Gastrocnemius medialis (tissue), 4 donors: ENCODE results near the gene AQP9. TPM values are rescaled to one million over a fixed set of nuclear protein-coding genes. Genes with fewer than 3 reads are reported as not detected.

ENCODE experiments used
- ATAC-seq, 2 donors: fragments of 150-250 bp; one replicate each; pipeline ENCODE4 v1.9.1; 2016
- DNase-seq, 2 donors: peaks; one replicate each; pipeline ENCODE4 v3.0.0-alpha.2; 2019
- H3K27ac ChIP-seq, 4 donors: fragments of 200-600 bp; sonication (generic); 1 replicate in 1 of 4; 2 replicates in 3 of 4; pipeline ENCODE4 v1.5.1; 2016 to 2018; ENCODE audit warnings: mild to moderate bottlenecking in 2 of 4, moderate library complexity in 1 of 4
- H3K27me3 ChIP-seq, 3 donors: fragments of 200-600 bp; sonication (generic) in 2 of 3; 1 replicate in 1 of 3; 2 replicates in 2 of 3; pipeline versions ENCODE4 v1.5.1 to v1.6.0; 2016 to 2019; ENCODE audit warnings: mild to moderate bottlenecking in 1 of 3, moderate library complexity in 1 of 3
- H3K36me3 ChIP-seq, 2 donors: fragments of 200-600 bp; sonication (generic) in 1 of 2; one replicate each; pipeline ENCODE4 v1.5.1; 2017 to 2018
- H3K4me1 ChIP-seq, 2 donors: fragments of 200-600 bp; sonication (generic) in 1 of 2; one replicate each; pipeline ENCODE4 v1.5.1; 2016 to 2017; ENCODE audit warnings: mild to moderate bottlenecking in 2 of 2
- H3K4me3 ChIP-seq, 4 donors: fragments of 200-600 bp; sonication (generic) in 3 of 4; 1 replicate in 1 of 4; 2 replicates in 3 of 4; pipeline ENCODE4 v1.5.1; 2016 to 2019; ENCODE audit warnings: mild to moderate bottlenecking in 2 of 4
- H3K9me3 ChIP-seq, 3 donors: fragments of 200-600 bp; sonication (generic) in 2 of 3; 1 replicate in 1 of 3; 2 replicates in 2 of 3; pipeline ENCODE4 v1.5.1; 2016 to 2019
- POLR2A ChIP-seq, 2 donors: fragments of 450-650 bp; IDR thresholded peaks; one replicate each; pipeline ENCODE4 v1.6.1; 2017; ENCODE audit warnings: antibody characterized with exemption in 2 of 2, mild to moderate bottlenecking in 2 of 2, moderate library complexity in 2 of 2
- in situ Hi-C, 4 donors: fragments of 200-750 bp; cut with MboI; loops; one replicate each; pipeline versions ENCODE4 v1.15.0 to v1.8.0; 2017; ENCODE audit warnings: low sequenced_read_pairs in 4 of 4
- intact Hi-C: fragments of 100-400 bp; cut with DNase I; formaldehyde crosslinking; loops from one replicate; pipeline ENCODE4 v1.15.1; 2023; ENCODE audit warnings: low total_unique reads
- total RNA-seq, 4 donors: library from RNA; depleted of rRNA; stranded (reverse); fragments of >200 nt; gene quantifications; one replicate each; pipeline versions ENCODE4 v1.1.0 to v1.2.3, GENCODE V29; 2016
- TF ChIP-seq, protein P1 (sequence below), 5 experiments: fragments of 450-650 bp in 3 of 5; fragments of 200-600 bp in 2 of 5; sonication (generic) in 2 of 5; IDR thresholded peaks in 4 of 5; conservative IDR thresholded peaks in 1 of 5; 1 replicate in 4 of 5; 2 replicates in 1 of 5; pipeline ENCODE4 v1.5.1; 2016 to 2019; ENCODE audit warnings: antibody characterized with exemption in 5 of 5, mild to moderate bottlenecking in 3 of 5, moderate library complexity in 3 of 5

The AQP9 gene
- total RNA-seq, 4 donors from 2014 or later, result 0.52 to 1.2 (median 1.1) TPM; not detected in 1

DNA sequence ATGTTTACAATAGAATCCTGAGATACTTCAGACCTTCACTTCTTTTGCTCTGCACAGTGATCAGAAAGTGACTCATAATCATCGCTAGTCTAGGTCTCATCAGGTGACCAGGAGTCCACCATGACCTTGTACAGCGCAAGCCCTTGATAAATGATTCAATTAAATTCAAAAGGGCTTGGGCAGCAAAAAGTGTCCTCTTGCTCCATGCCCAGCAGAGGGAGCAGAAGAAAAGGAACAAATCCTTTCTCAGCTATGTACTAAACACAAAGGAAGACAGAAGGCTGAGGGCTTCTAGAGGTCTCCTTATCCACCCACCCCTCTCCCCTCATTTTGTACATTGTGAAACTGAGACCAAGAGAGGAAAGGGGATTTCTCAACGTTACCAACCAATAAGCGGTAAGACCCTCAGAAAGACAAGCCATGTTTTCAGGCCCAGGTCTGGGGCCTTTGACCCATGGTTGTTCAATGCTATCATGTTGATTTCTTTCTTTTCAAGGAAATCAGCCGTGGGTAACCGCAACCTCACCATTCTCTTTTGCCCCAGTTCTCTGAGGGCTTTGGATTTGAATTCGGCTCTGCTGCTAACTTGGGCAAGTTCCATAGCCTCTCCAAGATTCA lies 74.8 kb downstream of the AQP9 start:
- Histone ChIP-seq H3K4me3 (no peak overlapping the region), H3K9me3 (no peaks in the 10 kb centered on the region), H3K4me1 (no peaks in the 10 kb centered on the region), H3K27me3 (no peaks in the 10 kb centered on the region), H3K36me3 (no peaks in the 10 kb centered on the region), H3K27ac (no peak overlapping the region)
- TF ChIP-seq POLR2A (IDR thresholded peaks at IDR 0.05), result no peak
- TF ChIP-seq, protein P1, sequence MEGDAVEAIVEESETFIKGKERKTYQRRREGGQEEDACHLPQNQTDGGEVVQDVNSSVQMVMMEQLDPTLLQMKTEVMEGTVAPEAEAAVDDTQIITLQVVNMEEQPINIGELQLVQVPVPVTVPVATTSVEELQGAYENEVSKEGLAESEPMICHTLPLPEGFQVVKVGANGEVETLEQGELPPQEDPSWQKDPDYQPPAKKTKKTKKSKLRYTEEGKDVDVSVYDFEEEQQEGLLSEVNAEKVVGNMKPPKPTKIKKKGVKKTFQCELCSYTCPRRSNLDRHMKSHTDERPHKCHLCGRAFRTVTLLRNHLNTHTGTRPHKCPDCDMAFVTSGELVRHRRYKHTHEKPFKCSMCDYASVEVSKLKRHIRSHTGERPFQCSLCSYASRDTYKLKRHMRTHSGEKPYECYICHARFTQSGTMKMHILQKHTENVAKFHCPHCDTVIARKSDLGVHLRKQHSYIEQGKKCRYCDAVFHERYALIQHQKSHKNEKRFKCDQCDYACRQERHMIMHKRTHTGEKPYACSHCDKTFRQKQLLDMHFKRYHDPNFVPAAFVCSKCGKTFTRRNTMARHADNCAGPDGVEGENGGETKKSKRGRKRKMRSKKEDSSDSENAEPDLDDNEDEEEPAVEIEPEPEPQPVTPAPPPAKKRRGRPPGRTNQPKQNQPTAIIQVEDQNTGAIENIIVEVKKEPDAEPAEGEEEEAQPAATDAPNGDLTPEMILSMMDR (IDR thresholded peaks at IDR 0.05 in 4 of 5, conservative IDR thresholded peaks at IDR 0.05 in 1 of 5), result peak in 3 of 5 experiments; percentile 12 to 46 (median 23)
- in situ Hi-C loops, result loop anchor here in 2 of 4 donors (25.0 kb wide), 2 partner anchors 1274 to 1299 kb away; no protein-coding TSS in a partner anchor
- intact Hi-C loops, result no loop called here
- ATAC-seq (peak in 1 of 2 donors; percentile 63), DNase-seq (no peak)

DNA sequence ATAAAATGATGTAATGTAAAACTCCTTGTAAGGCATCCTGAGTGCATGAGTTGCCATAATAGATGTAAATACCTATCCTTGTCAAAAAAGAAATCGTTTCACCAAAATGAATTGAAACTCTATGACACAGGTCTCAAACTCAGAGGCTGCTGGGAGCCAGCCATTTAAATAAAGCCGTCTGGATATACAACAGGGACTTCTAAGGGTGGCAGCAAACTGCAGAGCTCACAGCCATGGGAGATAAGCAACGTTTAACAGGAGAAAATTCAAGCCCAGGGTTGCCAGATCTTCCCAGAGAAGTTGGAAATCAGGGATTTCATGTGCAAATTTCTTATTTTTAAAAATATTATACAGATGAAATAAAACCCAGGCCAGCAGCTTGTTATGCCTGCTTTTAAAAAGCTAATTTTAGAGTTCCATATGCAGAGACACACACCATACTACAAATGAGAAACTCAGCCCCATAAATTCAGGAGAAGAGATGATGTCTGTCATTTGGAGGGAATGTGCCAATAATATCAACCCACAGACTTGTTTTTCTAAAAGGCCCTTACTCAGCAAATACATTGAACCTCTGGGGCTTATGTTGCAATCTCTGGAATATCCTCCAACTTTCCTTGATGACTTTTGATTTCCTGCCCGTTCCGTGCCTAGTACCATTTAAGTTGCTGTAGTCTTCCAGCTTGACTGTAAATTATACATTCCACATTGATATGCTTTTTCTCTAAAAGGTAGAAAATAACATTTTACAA lies 75.6 kb downstream of the AQP9 start:
- Histone ChIP-seq H3K27ac (no peak overlapping the region), H3K4me3 (no peak overlapping the region), H3K4me1 (no peaks in the 10 kb centered on the region), H3K9me3 (no peaks in the 10 kb centered on the region), H3K36me3 (no peaks in the 10 kb centered on the region), H3K27me3 (no peaks in the 10 kb centered on the region)
- in situ Hi-C loops, result loop anchor here in 2 of 4 donors (25.0 kb wide), 2 partner anchors 1274 to 1299 kb away; no protein-coding TSS in a partner anchor
- intact Hi-C loops, result no loop called here
- no peak for DNase-seq
- ATAC-seq, result no peak
- TF ChIP-seq POLR2A (IDR thresholded peaks at IDR 0.05), result no peak
- TF ChIP-seq, protein P1 (IDR thresholded peaks at IDR 0.05 in 4 of 5, conservative IDR thresholded peaks at IDR 0.05 in 1 of 5), result no peak

DNA sequence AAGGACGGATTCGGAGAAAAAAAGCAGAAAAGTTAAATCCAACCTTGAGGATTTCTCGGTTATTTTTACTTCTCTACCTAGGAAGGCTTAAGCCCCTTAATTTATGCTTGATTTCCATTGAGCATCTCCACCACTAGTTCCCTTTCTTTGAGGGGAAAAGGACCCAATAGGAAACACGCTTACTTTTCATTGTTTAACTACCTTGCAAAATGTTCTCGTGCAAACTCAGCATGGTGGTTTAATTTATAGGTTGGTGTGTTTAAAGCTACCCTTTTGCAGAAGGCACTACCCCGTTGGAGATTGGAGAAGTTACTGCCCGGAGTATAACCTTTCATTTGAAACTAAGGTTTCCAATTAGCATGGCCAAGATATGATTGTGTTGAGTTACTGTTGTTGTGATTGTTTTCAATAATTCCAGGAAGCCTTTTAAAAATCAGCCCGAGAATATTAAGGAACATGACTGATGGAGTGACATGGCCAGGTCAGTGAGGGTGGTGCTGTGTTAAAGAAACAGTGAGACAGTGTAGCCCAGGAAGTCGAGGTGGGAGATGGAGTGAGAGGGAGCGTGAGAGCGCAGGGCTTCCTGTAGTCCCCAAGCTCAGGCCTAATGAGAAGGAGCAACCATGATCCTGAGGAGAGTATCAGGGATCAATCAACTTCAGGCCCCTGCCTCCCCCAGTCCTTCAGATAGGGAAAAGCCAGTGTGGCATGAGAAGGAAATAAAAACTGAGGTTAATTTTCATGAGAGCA lies 76.6 kb downstream of the AQP9 start:
- Histone ChIP-seq H3K4me1 (no peaks in the 10 kb centered on the region), H3K27ac (no peak overlapping the region), H3K36me3 (no peaks in the 10 kb centered on the region), H3K4me3 (no peak overlapping the region), H3K9me3 (no peaks in the 10 kb centered on the region), H3K27me3 (no peaks in the 10 kb centered on the region)
- no peak for TF ChIP-seq POLR2A (IDR thresholded peaks at IDR 0.05)
- TF ChIP-seq, protein P1 (IDR thresholded peaks at IDR 0.05 in 4 of 5, conservative IDR thresholded peaks at IDR 0.05 in 1 of 5), result no peak
- in situ Hi-C loops, result loop anchor here in 2 of 4 donors (25.0 kb wide), 2 partner anchors 1273 to 1298 kb away; no protein-coding TSS in a partner anchor
- ATAC-seq, result no peak
- DNase-seq, result no peak
- intact Hi-C loops, result no loop called here

DNA sequence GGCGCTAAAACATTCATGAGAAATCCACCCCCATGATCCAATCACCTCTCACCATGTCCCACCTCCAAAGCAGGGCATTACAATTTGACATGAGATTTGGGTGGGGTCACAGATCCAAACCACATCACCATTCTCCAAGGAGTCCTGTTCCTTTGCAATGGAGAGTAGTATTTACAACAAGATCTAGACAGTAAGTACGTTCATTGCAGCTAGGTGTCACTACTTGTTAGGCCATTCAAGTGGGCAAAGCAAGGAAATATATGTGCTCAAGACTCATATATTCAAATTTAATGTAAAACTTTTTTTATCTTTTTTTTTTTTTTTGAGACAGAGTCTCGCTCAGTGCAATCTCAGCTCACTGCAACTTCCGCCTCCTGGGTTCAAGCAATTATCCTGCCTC lies 79.3 kb downstream of the AQP9 start:
- Histone ChIP-seq H3K36me3 (no peaks in the 10 kb centered on the region), H3K9me3 (no peaks in the 10 kb centered on the region), H3K4me3 (no peak overlapping the region), H3K4me1 (no peaks in the 10 kb centered on the region), H3K27me3 (no peaks in the 10 kb centered on the region), H3K27ac (no peak overlapping the region)
- no peak for TF ChIP-seq POLR2A (IDR thresholded peaks at IDR 0.05)
- TF ChIP-seq, protein P1 (IDR thresholded peaks at IDR 0.05 in 4 of 5, conservative IDR thresholded peaks at IDR 0.05 in 1 of 5), result no peak
- ATAC-seq (no peak), DNase-seq (no peak)
- intact Hi-C loops (no loop called here), in situ Hi-C loops (loop anchor here in 2 of 4 donors (25.0 kb wide), 2 partner anchors 1270 to 1295 kb away; no protein-coding TSS in a partner anchor)
